ENCODE results near the gene RDX. TPM values are rescaled to one million over a fixed set of nuclear protein-coding genes. Genes with fewer than 3 reads are reported as not detected.

Gene RDX
- total and polyA plus RNA-seq, 9 of the 15 experiments (the other 6 are each of a cell fraction or from before 2014, with no cell fraction given) = 35.6 to 62.1 (median 54.3) TPM

GRCh38 chr11:110294509-110294908, 1.9 kb downstream of the RDX start:
- Histone ChIP-seq H4K20me1 (replicated peaks; ENCODE audit: control insufficient read depth, insufficient read depth, low read length) (peaks cover 15% of the 10 kb centered on the region), H3K4me1 (replicated peaks in 1 of 2; ENCODE audit: control insufficient read depth in 2 of 2, insufficient read depth in 2 of 2, low read length in 2 of 2) (peaks cover 13 to 25% of the 10 kb centered on the region in 2 experiments), H3K36me3 (ENCODE audit: control insufficient read depth, insufficient read depth, low read length) (peaks cover 5% of the 10 kb centered on the region; the same call in 2 of the 3 replicates), H3K27ac (ENCODE audit: extremely low read depth, low read depth, low read length) (no peak overlapping the region), H3K9ac (ENCODE audit: insufficient read depth in 1 of 2, low read depth in 2 of 2, low read length in 2 of 2) (peak overlapping the region in 1 of 2 experiments; percentile 95; a peak in 2 of 4 replicates), H3K4me2 (ENCODE audit: insufficient read depth, low read length) (peak overlapping the region; percentile 84), H2AFZ (ENCODE audit: low read depth, low read length) (no peak overlapping the region), H3K9me1 (ENCODE audit: control insufficient read depth, insufficient read depth, low read length) (no peaks in the 10 kb centered on the region), H3K79me2 (ENCODE audit: control insufficient read depth, insufficient read depth, low read length) (peaks cover 69% of the 10 kb centered on the region), H3K9me3 (replicated peaks; ENCODE audit: control insufficient read depth, insufficient read depth, low read depth, low read length) (no peaks in the 10 kb centered on the region), H3K4me3 (peak overlapping the region; percentile 99; the same call in 1 of the 2 replicates), H3K27me3 (ENCODE audit: control insufficient read depth in 2 of 2, insufficient read depth in 2 of 2, low read length in 2 of 2) (no peaks in the 10 kb centered on the region)
- in situ Hi-C loops (cut with MboI) (no loop called here), intact Hi-C loops (cut with micrococcal nuclease) (no loop called here)
- BruUV-seq (replicated peaks) = no TSS peak
- ATAC-seq (no peak), FAIRE-seq (no peak), DNase-seq (ENCODE audit: extremely low read depth in 1 of 4, low spot score in 3 of 4) (no peak)
- ChIA-PET POLR2A (interaction anchor here (0.7 to 2.3 kb wide), 5 partner anchors 10 to 1908 kb away, joined by 3 to 5 read pairs (median 3); no protein-coding TSS in a partner anchor), CTCF (ENCODE audit: low intra/inter-chr PET ratio) (no interaction called here)
- WGBS (ENCODE audit: insufficient coverage, low coverage, missing lambda C conversion rate) = 4% methylated on average over 6 of the region's 6 CpGs
- TF ChIP-seq DLX4 (CRISPR knock-in tag; IDR thresholded peaks at IDR 0.05) = no peak
- TF ChIP-seq SREBF2 (CRISPR knock-in tag; IDR thresholded peaks at IDR 0.05) = no peak
- TF ChIP-seq STAT5B (CRISPR knock-in tag; IDR thresholded peaks at IDR 0.05) = no peak
- no peak for TF ChIP-seq ZBTB40 (IDR thresholded peaks at IDR 0.05)
- no peak for TF ChIP-seq ZBTB40 (CRISPR knock-in tag; IDR thresholded peaks at IDR 0.05)
- TF ChIP-seq PHTF2 (CRISPR knock-in tag; IDR thresholded peaks at IDR 0.05) = no peak
- no peak for TF ChIP-seq ZKSCAN1 (IDR thresholded peaks at IDR 0.05; ENCODE audit: low read depth, low read length)
- no peak for TF ChIP-seq XRCC3 (IDR thresholded peaks at IDR 0.05)
- TF ChIP-seq CTBP1 (IDR thresholded peaks at IDR 0.05; ENCODE audit: borderline replicate concordance) = no peak
- TF ChIP-seq ZNF395 (CRISPR knock-in tag; IDR thresholded peaks at IDR 0.05) = no peak
- no peak for TF ChIP-seq ZNF766 (CRISPR knock-in tag; conservative IDR thresholded peaks at IDR 0.05)
- TF ChIP-seq CGGBP1 (CRISPR knock-in tag; IDR thresholded peaks at IDR 0.05) = no peak
- no peak for TF ChIP-seq U2AF2 (optimal IDR thresholded peaks at IDR 0.05; ENCODE audit: low read depth, low read length)

Data from K562 (cell line).